Epithelial cell of esophagus (primary cell): ENCODE measurements around the gene CYB5B.

Source experiments
- DNase-seq: peaks from one replicate; pipeline ENCODE4 v3.0.0; 2010; ENCODE audit warnings: low read depth
- H3K4me3 ChIP-seq: 2 replicates; pipeline ENCODE4 v1.5.1; 2011; ENCODE audit warnings: mild to moderate bottlenecking, low read length, control low read depth
- CTCF ChIP-seq: IDR thresholded peaks from 2 replicates; pipeline ENCODE4 v1.5.1; 2011; ENCODE audit warnings: low read depth, mild to moderate bottlenecking, low read length, control low read depth, inconsistent platforms; ENCODE audit not compliant: insufficient read depth; ENCODE audit errors: missing control alignments

Gene CYB5B

GRCh38 chr16:69496376-69496775 is 72.0 kb downstream of the CYB5B start:
- DNase-seq, result no peak
- H3K4me3 ChIP-seq, result no peak overlapping the region
- TF ChIP-seq CTCF, result no peak

GRCh38 chr16:69496896-69497295 is 72.5 kb downstream of the CYB5B start:
- no peak for DNase-seq
- TF ChIP-seq CTCF, result no peak
- H3K4me3 ChIP-seq, result no peak overlapping the region

GRCh38 chr16:69497876-69498596 is 73.6 kb downstream of the CYB5B start:
- no peak for TF ChIP-seq CTCF
- DNase-seq, result no peak
- H3K4me3 ChIP-seq, result no peak overlapping the region

GRCh38 chr16:69498926-69499325 is 74.5 kb downstream of the CYB5B start:
- DNase-seq, result no peak
- TF ChIP-seq CTCF, result no peak
- no peak overlapping the region for H3K4me3 ChIP-seq

GRCh38 chr16:69499541-69500230 is 75.3 kb downstream of the CYB5B start:
- no peak overlapping the region for H3K4me3 ChIP-seq
- TF ChIP-seq CTCF, result no peak

GRCh38 chr16:69500496-69500895 is 76.1 kb downstream of the CYB5B start:
- H3K4me3 ChIP-seq, result no peak overlapping the region
- DNase-seq, result no peak

More at GRCh38 chr16:69499541-69500230, 75.3 kb downstream of the CYB5B start:
- no peak for DNase-seq

More at GRCh38 chr16:69500496-69500895, 76.1 kb downstream of the CYB5B start:
- no peak for TF ChIP-seq CTCF
